HEK293 (cell line): Measurements from ENCODE around the gene LPAR2.
"Not testable (repeated sequence)": the region's sequence is repeated elsewhere in the genome, so short reads cannot be mapped to it uniquely, and the experiment has no call there.

Experiments used
- CTCF ChIA-PET: fragments of 350-600 bp; formaldehyde crosslinking; extraction: SDS; loops from one replicate; lab custom pipeline; 2021; ENCODE audit warnings: antibody characterized with exemption; lab: Yijun Ruan, JAX
- POLR2A ChIA-PET: fragments of 300-600 bp; formaldehyde crosslinking; extraction: SDS; loops from one replicate; lab custom pipeline; 2020; ENCODE audit warnings: antibody characterized with exemption, inconsistent platforms; lab: Yijun Ruan, JAX
- H3K27ac ChIP-seq: fragments of 200-500 bp; sonication (Bioruptor generic); 2 replicates; pipeline ENCODE4 v1.5.1; 2014; ENCODE audit warnings: low read depth, low read length, control low read depth, inconsistent platforms; ENCODE audit errors: extremely low read depth
- H3K36me3 ChIP-seq, 2 experiments: fragments of 200-500 bp in 1 of 2; sonication (Bioruptor generic) in 1 of 2; 1 replicate in 1 of 2; 2 replicates in 1 of 2; pipeline ENCODE4 v1.5.1; 2014 to 2017; ENCODE audit warnings: inconsistent platforms in 2 of 2, low read length in 2 of 2; ENCODE audit not compliant: control insufficient read depth in 2 of 2, insufficient read depth in 1 of 2
- H3K4me1 ChIP-seq: fragments of 200-500 bp; sonication (Bioruptor generic); 2 replicates; pipeline ENCODE4 v1.5.1; 2014; ENCODE audit warnings: mild to moderate bottlenecking, low read length, inconsistent platforms; ENCODE audit not compliant: control insufficient read depth, insufficient read depth
- H3K4me3 ChIP-seq: 2 replicates; pipeline ENCODE4 v1.5.1; 2011; ENCODE audit warnings: low read depth, mild to moderate bottlenecking, control low read depth, low read length, moderate library complexity
- H3K9me3 ChIP-seq: fragments of 200-500 bp; sonication (Bioruptor generic); 2 replicates; pipeline ENCODE4 v1.5.1; 2014; ENCODE audit warnings: low read depth, low read length, inconsistent platforms; ENCODE audit not compliant: control insufficient read depth, insufficient read depth
- GLIS1 ChIP-seq: fragments of 450-650 bp; formaldehyde crosslinking; IDR thresholded peaks from 2 replicates; pipeline ENCODE4 v1.5.1; 2016; ENCODE audit warnings: missing biosample characterization, missing genetic modification characterization
- HOXC10 ChIP-seq: sonication (generic); formaldehyde crosslinking; IDR thresholded peaks from 2 replicates; pipeline ENCODE4 v1.8.1; 2023; ENCODE audit warnings: mild to moderate bottlenecking, missing genetic modification reagents
- TRIM28 ChIP-seq: IDR thresholded peaks from 2 replicates; pipeline ENCODE4 v1.6.1; 2011; ENCODE audit warnings: low read length, control low read depth, borderline replicate concordance
- ZFHX2 ChIP-seq: fragments of 450-650 bp; formaldehyde crosslinking; conservative IDR thresholded peaks from 2 replicates; pipeline ENCODE4 v1.5.1; 2016; ENCODE audit warnings: missing biosample characterization, missing genetic modification characterization
- ZNF175 ChIP-seq: fragments of 450-650 bp; formaldehyde crosslinking; IDR thresholded peaks from 2 replicates; pipeline ENCODE4 v1.5.1; 2016; ENCODE audit warnings: missing biosample characterization, missing genetic modification characterization
- ZNF19 ChIP-seq: fragments of 450-650 bp; formaldehyde crosslinking; IDR thresholded peaks from 2 replicates; pipeline ENCODE4; 2016; ENCODE audit warnings: missing biosample characterization, missing genetic modification characterization, low read depth
- ZNF211 ChIP-seq: fragments of 450-650 bp; formaldehyde crosslinking; IDR thresholded peaks from 2 replicates; pipeline ENCODE4 v1.5.1; 2016; ENCODE audit warnings: low read depth, missing biosample characterization, missing genetic modification characterization
- ZNF266 ChIP-seq: fragments of 450-650 bp; formaldehyde crosslinking; IDR thresholded peaks from 2 replicates; pipeline ENCODE4 v1.5.1; 2016; ENCODE audit warnings: missing biosample characterization, missing genetic modification characterization, low read depth
- ZNF311 ChIP-seq: fragments of 450-650 bp; formaldehyde crosslinking; IDR thresholded peaks from 2 replicates; pipeline ENCODE4 v1.5.1; 2017; ENCODE audit warnings: missing biosample characterization, missing genetic modification characterization, borderline replicate concordance
- ZNF324 ChIP-seq: fragments of 450-650 bp; formaldehyde crosslinking; IDR thresholded peaks from 2 replicates; pipeline ENCODE4 v1.5.1; 2016; ENCODE audit warnings: missing biosample characterization, missing genetic modification characterization
- ZNF501 ChIP-seq: fragments of 450-650 bp; formaldehyde crosslinking; IDR thresholded peaks from 2 replicates; pipeline ENCODE4 v1.5.1; 2016; ENCODE audit warnings: missing biosample characterization, missing genetic modification characterization
- ZNF704 ChIP-seq: fragments of 450-650 bp; formaldehyde crosslinking; IDR thresholded peaks from 2 replicates; pipeline ENCODE4 v1.5.1; 2016; ENCODE audit warnings: missing biosample characterization, missing genetic modification characterization
- ZSCAN5A ChIP-seq: fragments of 450-650 bp; formaldehyde crosslinking; IDR thresholded peaks from 2 replicates; pipeline ENCODE4 v1.5.1; 2016; ENCODE audit warnings: missing biosample characterization, missing genetic modification characterization

Gene LPAR2

GRCh38 chr19:19598728-19599451 lies 29.1 kb downstream of the LPAR2 start:
- H3K36me3 ChIP-seq, H3K9me3 ChIP-seq, H3K4me1 ChIP-seq, POLR2A ChIA-PET, H3K27ac ChIP-seq, H3K4me3 ChIP-seq: not testable (repeated sequence)
- CTCF ChIA-PET: interaction anchor here (1.2 kb wide), 1 partner anchor 46 kb away, joined by 4 read pairs; no protein-coding TSS in a partner anchor

DNA sequence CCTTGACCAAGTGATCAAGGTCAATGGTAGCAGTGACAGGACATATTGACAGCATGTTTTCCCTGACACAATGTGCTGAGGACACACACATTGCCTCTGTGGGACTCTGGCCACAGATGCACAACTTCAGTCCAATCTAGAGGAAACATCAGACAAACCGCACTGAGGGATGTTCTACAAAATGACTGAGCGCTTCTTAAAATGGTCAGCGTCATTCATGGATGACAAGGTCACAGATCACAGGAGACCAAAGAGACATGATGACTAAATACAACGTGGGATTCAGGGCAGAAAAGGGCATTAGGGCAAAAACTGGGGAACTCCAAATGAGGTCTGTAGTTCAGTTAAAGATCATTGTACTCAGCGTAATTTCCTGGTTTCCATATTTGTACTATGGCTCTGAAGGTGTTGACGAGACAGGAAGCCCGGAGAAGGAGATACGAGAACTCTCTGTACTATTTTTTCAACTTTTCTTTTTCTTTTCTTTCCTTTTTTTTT lies 30.2 kb downstream of the LPAR2 start:
- no peak overlapping the region for H3K4me3 ChIP-seq
- no peaks in the 10 kb centered on the region for H3K4me1 ChIP-seq
- POLR2A ChIA-PET: no interaction called here
- no peak overlapping the region for H3K27ac ChIP-seq
- peaks cover 0 to 7% of the 10 kb centered on the region in 2 experiments; a peak in 1 of 3 replicates for H3K36me3 ChIP-seq
- CTCF ChIA-PET: no interaction called here
- no peaks in the 10 kb centered on the region for H3K9me3 ChIP-seq
- TF ChIP-seq HOXC10 (CRISPR knock-in tag): no peak
- no peak for TF ChIP-seq ZNF311
- TF ChIP-seq ZNF324 (tag by site-specific recombination): no peak
- no peak for TF ChIP-seq TRIM28
- no peak for TF ChIP-seq ZNF211
- TF ChIP-seq ZNF704 (tag by site-specific recombination): no peak
- TF ChIP-seq ZNF501 (tag by site-specific recombination): no peak

GRCh38 chr19:19595171-19595701 lies 32.8 kb downstream of the LPAR2 start:
- POLR2A ChIA-PET: interaction anchor here (1.0 kb wide), 1 partner anchor 22 kb away, joined by 3 read pairs; no protein-coding TSS in a partner anchor
- no peak overlapping the region for H3K4me3 ChIP-seq
- no peak overlapping the region for H3K27ac ChIP-seq
- CTCF ChIA-PET: interaction anchor here (1.4 kb wide), 1 partner anchor 41 kb away, joined by 4 read pairs; no protein-coding TSS in a partner anchor
- H3K36me3 ChIP-seq: peaks cover 0 to 7% of the 10 kb centered on the region in 2 experiments; a peak in 1 of 3 replicates
- no peaks in the 10 kb centered on the region for H3K9me3 ChIP-seq
- TF ChIP-seq GLIS1 (peak; percentile 29; the same call in 1 of the 2 replicates), ZNF175 (tag by site-specific recombination) (no peak), ZSCAN5A (tag by site-specific recombination) (no peak), ZNF19 (tag by site-specific recombination) (no peak)
- H3K4me1 ChIP-seq: no peaks in the 10 kb centered on the region

DNA sequence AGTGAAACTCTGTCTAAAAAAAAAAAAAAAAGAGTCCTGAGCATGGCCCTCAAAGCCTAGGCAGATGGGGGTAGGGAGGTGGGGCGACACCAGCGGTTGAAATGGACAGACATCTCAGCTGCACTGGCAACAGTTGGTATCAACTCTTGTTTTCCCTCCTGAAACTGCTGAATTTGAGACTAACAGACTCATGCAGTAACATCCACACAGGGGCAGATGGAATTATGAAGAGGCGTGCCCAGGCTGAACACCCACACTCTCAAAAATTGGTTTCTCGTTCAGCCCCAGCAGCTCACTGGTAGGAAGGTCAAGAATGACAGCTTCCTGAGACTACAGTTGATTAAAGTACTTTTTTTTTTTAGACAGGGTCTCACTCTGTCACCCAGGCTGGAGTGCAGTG lies 33.6 kb downstream of the LPAR2 start:
- Histone ChIP-seq H3K36me3 (peaks cover 0 to 7% of the 10 kb centered on the region in 2 experiments; a peak in 1 of 3 replicates), H3K9me3 (no peaks in the 10 kb centered on the region), H3K4me1 (no peaks in the 10 kb centered on the region), H3K4me3 (no peak overlapping the region), H3K27ac (no peak overlapping the region)
- POLR2A ChIA-PET: no interaction called here
- no peak for TF ChIP-seq ZNF266
- peak; percentile 29; the same call in 1 of the 2 replicates for TF ChIP-seq ZFHX2
- CTCF ChIA-PET: interaction anchor here (0.6 kb wide), 1 partner anchor 270 kb away, joined by 4 read pairs; no protein-coding TSS in a partner anchor
